Neural progenitor cell (in vitro differentiated cells): ENCODE results near the gene ATF7IP. TPM values are rescaled to one million over a fixed set of nuclear protein-coding genes. Genes with fewer than 3 reads are reported as not detected.

Experiments used
- DNase-seq: peaks from one replicate; pipeline ENCODE4 v3.0.0-alpha.2; 2016; ENCODE audit warnings: low spot score
- H2AFZ ChIP-seq: fragments of 200-600 bp; sonication (generic); replicated peaks from 2 replicates; pipeline ENCODE4 v1.6.1; 2016; ENCODE audit warnings: antibody characterized with exemption
- H3F3A ChIP-seq: fragments of 200-600 bp; sonication (generic); 2 replicates; pipeline ENCODE4 v1.6.1; 2016; ENCODE audit warnings: antibody characterized with exemption, low read depth
- H3K27ac ChIP-seq: fragments of 200-600 bp; sonication (generic); 2 replicates; pipeline ENCODE4 v1.5.1; 2016; ENCODE audit warnings: mild to moderate bottlenecking
- H3K27me3 ChIP-seq: fragments of 200-600 bp; sonication (generic); 2 replicates; pipeline ENCODE4 v1.6.1; 2016; ENCODE audit warnings: mild to moderate bottlenecking, moderate library complexity
- H3K36me3 ChIP-seq: fragments of 200-600 bp; sonication (generic); 2 replicates; pipeline ENCODE4 v1.5.1; 2016
- H3K4me1 ChIP-seq: fragments of 200-600 bp; sonication (generic); 2 replicates; pipeline ENCODE4 v1.6.1; 2016; ENCODE audit warnings: mixed run types
- H3K4me2 ChIP-seq: fragments of 200-600 bp; sonication (generic); 2 replicates; pipeline ENCODE4 v1.6.1; 2016
- H3K4me3 ChIP-seq: fragments of 200-600 bp; sonication (generic); 2 replicates; pipeline ENCODE4 v1.5.1; 2016
- H3K79me2 ChIP-seq: fragments of 200-600 bp; sonication (generic); 2 replicates; pipeline ENCODE4 v1.6.1; 2016; ENCODE audit warnings: low read depth
- H3K9ac ChIP-seq: fragments of 200-600 bp; sonication (generic); 2 replicates; pipeline ENCODE4 v1.6.1; 2016
- H3K9me3 ChIP-seq: fragments of 200-600 bp; sonication (generic); 2 replicates; pipeline ENCODE4 v1.5.1; 2016; ENCODE audit warnings: low read depth
- H4K20me1 ChIP-seq: fragments of 200-600 bp; sonication (generic); 2 replicates; pipeline ENCODE4 v1.6.1; 2016; ENCODE audit warnings: low read depth
- H3K27ac Mint-ChIP-seq: 3 replicates; pipeline ENCODE4 v1.8.0; 2021; ENCODE audit warnings: mixed read lengths
- H3K27me3 Mint-ChIP-seq: 2 replicates; pipeline ENCODE4 v1.8.0; 2022; ENCODE audit warnings: low read depth, mild to moderate bottlenecking, inconsistent platforms, moderate library complexity, mixed read lengths; ENCODE audit not compliant: insufficient read depth
- H3K36me3 Mint-ChIP-seq: 3 replicates; pipeline ENCODE4 v1.8.0; 2021; ENCODE audit warnings: mixed read lengths
- H3K4me1 Mint-ChIP-seq: 3 replicates; pipeline ENCODE4 v1.8.0; 2021; ENCODE audit warnings: mixed read lengths
- H3K4me3 Mint-ChIP-seq: 3 replicates; pipeline ENCODE4 v1.8.0; 2021; ENCODE audit warnings: mild to moderate bottlenecking, moderate library complexity, mixed read lengths
- H3K9me3 Mint-ChIP-seq: 3 replicates; pipeline ENCODE4 v1.8.0; 2020; ENCODE audit warnings: mixed read lengths
- EZH2 ChIP-seq: fragments of 200-600 bp; sonication (generic); IDR thresholded peaks from 2 replicates; pipeline ENCODE4 v1.6.1; 2017; ENCODE audit warnings: antibody characterized with exemption, mild to moderate bottlenecking, moderate library complexity
- EZH2phosphoT487 ChIP-seq: fragments of 200-600 bp; sonication (generic); IDR thresholded peaks from 2 replicates; pipeline ENCODE4 v1.6.1; 2017; ENCODE audit warnings: antibody characterized with exemption
- total RNA-seq: library from RNA; depleted of rRNA; stranded (reverse); fragments of >200 nt; gene quantifications from 2 replicates; pipeline ENCODE4 v1.2.3, GENCODE V29; 2015; ENCODE audit warnings: low replicate concordance
- TF ChIP-seq, protein P1 (sequence below): fragments of 200-600 bp; sonication (generic); IDR thresholded peaks from 2 replicates; pipeline ENCODE4 v1.5.1; 2017; ENCODE audit warnings: antibody characterized with exemption, mild to moderate bottlenecking

Gene ATF7IP
- total RNA-seq, 1 donor from 2014 or later: 187 TPM

DNA sequence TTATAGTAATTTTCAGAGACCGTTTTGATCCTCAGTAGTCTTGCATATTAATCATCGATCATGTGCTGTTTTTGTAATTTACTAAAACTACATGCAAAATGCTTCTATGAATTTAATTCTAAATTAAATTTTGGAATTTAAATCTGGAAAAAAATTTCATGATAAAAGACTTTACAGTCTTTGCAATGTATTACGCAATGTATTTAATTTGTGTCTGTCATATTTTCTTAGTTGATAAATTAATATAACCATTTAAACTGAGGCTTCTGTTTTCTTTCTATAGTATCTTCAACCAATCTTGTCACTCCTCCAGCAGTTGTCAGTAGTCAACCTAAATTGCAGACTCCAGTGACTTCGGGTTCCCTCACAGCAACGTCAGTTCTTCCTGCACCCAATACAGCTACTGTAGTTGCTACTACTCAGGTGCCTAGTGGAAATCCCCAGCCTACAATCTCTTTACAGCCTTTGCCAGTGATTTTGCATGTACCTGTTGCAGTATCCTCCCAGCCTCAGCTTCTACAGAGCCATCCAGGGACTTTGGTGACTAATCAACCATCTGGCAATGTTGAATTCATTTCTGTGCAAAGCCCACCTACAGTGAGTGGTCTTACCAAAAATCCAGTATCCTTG lies 94.8 kb downstream of the ATF7IP start:
- Histone ChIP-seq H4K20me1 (peaks cover 3% of the 10 kb centered on the region), H3K4me2 (no peak overlapping the region), H3K9me3 (no peaks in the 10 kb centered on the region), H2AFZ (no peak overlapping the region), H3K4me1 (no peaks in the 10 kb centered on the region), H3K27me3 (no peaks in the 10 kb centered on the region), H3K9ac (no peak overlapping the region), H3K79me2 (peaks cover 70% of the 10 kb centered on the region), H3K36me3 (peaks cover 29% of the 10 kb centered on the region), H3K4me3 (no peak overlapping the region), H3K27ac (no peak overlapping the region), H3F3A (peaks cover 8% of the 10 kb centered on the region)
- Mint-ChIP-seq H3K27ac (no peak overlapping the region), H3K27me3 (peaks cover 2% of the 10 kb centered on the region), H3K9me3 (no peaks in the 10 kb centered on the region), H3K4me3 (no peak overlapping the region), H3K36me3 (peaks cover 42% of the 10 kb centered on the region), H3K4me1 (no peaks in the 10 kb centered on the region)
- DNase-seq: no peak
- TF ChIP-seq EZH2: no peak
- no peak for TF ChIP-seq EZH2phosphoT487
- TF ChIP-seq, protein P1, sequence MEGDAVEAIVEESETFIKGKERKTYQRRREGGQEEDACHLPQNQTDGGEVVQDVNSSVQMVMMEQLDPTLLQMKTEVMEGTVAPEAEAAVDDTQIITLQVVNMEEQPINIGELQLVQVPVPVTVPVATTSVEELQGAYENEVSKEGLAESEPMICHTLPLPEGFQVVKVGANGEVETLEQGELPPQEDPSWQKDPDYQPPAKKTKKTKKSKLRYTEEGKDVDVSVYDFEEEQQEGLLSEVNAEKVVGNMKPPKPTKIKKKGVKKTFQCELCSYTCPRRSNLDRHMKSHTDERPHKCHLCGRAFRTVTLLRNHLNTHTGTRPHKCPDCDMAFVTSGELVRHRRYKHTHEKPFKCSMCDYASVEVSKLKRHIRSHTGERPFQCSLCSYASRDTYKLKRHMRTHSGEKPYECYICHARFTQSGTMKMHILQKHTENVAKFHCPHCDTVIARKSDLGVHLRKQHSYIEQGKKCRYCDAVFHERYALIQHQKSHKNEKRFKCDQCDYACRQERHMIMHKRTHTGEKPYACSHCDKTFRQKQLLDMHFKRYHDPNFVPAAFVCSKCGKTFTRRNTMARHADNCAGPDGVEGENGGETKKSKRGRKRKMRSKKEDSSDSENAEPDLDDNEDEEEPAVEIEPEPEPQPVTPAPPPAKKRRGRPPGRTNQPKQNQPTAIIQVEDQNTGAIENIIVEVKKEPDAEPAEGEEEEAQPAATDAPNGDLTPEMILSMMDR: no peak

DNA sequence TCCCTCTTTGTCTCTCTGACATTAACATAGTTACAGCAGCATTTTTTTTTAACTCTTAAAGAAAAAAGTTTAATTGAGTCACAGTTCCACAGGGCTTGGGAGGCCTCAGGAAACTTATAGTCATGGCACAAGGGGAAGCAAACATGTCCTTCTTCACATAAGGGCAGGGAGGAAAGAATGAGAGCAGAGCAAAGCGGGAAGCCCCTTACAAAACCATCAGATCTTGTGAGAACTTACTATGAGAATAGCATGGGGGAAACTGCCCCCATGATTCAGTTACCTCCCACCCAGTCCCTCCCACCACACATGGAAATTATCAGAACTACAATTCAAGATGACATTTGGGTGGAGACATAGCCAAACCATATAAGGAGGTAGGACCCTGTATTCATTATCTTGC lies 106.0 kb downstream of the ATF7IP start:
- Histone ChIP-seq H3F3A (peaks cover 7% of the 10 kb centered on the region), H3K9me3 (peaks cover 14% of the 10 kb centered on the region), H4K20me1 (no peaks in the 10 kb centered on the region), H2AFZ (no peak overlapping the region), H3K4me1 (no peaks in the 10 kb centered on the region), H3K27me3 (no peaks in the 10 kb centered on the region), H3K4me2 (no peak overlapping the region), H3K9ac (no peak overlapping the region), H3K36me3 (peaks cover 73% of the 10 kb centered on the region), H3K27ac (no peak overlapping the region), H3K4me3 (no peak overlapping the region), H3K79me2 (peaks cover 68% of the 10 kb centered on the region)
- Mint-ChIP-seq H3K4me1 (no peaks in the 10 kb centered on the region), H3K4me3 (no peak overlapping the region), H3K27ac (no peak overlapping the region), H3K9me3 (peaks cover 51% of the 10 kb centered on the region), H3K36me3 (peaks cover 66% of the 10 kb centered on the region), H3K27me3 (peaks cover 4% of the 10 kb centered on the region)
- TF ChIP-seq, protein P1: no peak
- no peak for TF ChIP-seq EZH2phosphoT487
- no peak for TF ChIP-seq EZH2
- no peak for DNase-seq

DNA sequence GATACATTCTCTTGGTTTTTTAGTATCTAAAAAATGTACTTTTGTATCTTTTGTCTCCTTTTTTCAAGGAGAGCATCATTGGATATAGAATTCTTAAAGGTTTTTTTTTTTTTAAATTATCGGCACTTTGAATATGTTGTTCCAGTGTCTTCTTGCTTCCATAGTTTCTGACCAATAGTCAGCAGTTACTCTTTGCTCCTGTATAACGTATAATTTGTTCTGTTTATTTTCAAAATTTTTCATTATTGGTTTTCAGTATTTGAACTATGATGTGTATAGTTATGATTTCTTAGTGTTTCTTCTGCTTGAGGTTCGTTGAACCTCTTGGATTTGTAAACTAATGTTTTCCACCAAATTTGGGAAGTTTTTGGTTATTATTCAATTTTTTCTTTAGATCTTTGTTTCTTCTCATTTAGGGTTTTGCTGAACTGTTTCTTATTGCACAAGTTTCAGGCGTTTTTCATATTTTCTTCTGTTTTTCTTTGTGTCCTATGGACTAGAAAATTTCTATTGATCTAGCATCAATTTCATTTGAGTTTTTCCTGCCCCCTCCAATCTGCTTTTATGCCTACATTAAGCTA lies 108.3 kb downstream of the ATF7IP start:
- Histone ChIP-seq H3K36me3 (peaks cover 74% of the 10 kb centered on the region), H3K4me2 (no peak overlapping the region), H3F3A (peaks cover 7% of the 10 kb centered on the region), H3K9me3 (peaks cover 14% of the 10 kb centered on the region), H2AFZ (no peak overlapping the region), H3K9ac (no peak overlapping the region), H3K79me2 (peaks cover 66% of the 10 kb centered on the region), H3K27me3 (no peaks in the 10 kb centered on the region), H3K4me1 (no peaks in the 10 kb centered on the region), H3K4me3 (no peak overlapping the region), H4K20me1 (no peaks in the 10 kb centered on the region), H3K27ac (no peak overlapping the region)
- no peak overlapping the region for H3K4me3 Mint-ChIP-seq
- no peak for TF ChIP-seq EZH2phosphoT487
- TF ChIP-seq EZH2: no peak
- TF ChIP-seq, protein P1: no peak
- DNase-seq: peak; percentile 15
- H3K9me3 Mint-ChIP-seq: peaks cover 49% of the 10 kb centered on the region
- peaks cover 69% of the 10 kb centered on the region for H3K36me3 Mint-ChIP-seq
- H3K4me1 Mint-ChIP-seq: no peaks in the 10 kb centered on the region
- H3K27ac Mint-ChIP-seq: no peak overlapping the region
- peaks cover 4% of the 10 kb centered on the region for H3K27me3 Mint-ChIP-seq
